Psoas muscle (tissue), 8 donors: ENCODE measurements around the gene HSF2BP. TPM values are rescaled to one million over a fixed set of nuclear protein-coding genes. Genes with fewer than 3 reads are reported as not detected.

Source experiments
- ATAC-seq, 4 donors: fragments of 200-7000 bp; cut with Tn5 transposase; one replicate each; pipeline ENCODE4 v1.9.1; 2020; ENCODE audit warnings: moderate library complexity in 3 of 4, mild to moderate bottlenecking in 2 of 4
- DNase-seq, 2 donors: peaks; one replicate each; pipeline ENCODE4 v3.0.0-alpha.2; 2020
- H3K27ac ChIP-seq: fragments of 200-600 bp; one replicate; pipeline ENCODE4 v1.8.0; 2022
- H3K27me3 ChIP-seq, 3 donors: fragments of 200-600 bp in 1 of 3; one replicate each; pipeline versions ENCODE4 v1.6.1 to v1.8.0; 2013 to 2022; ENCODE audit warnings: low read length in 2 of 3, mild to moderate bottlenecking in 2 of 3, moderate library complexity in 1 of 3; ENCODE audit not compliant: insufficient read depth in 3 of 3
- H3K36me3 ChIP-seq, 2 donors: fragments of 200-600 bp in 1 of 2; one replicate each; pipeline versions ENCODE4 v1.6.1 to v1.8.0; 2013 to 2022; ENCODE audit warnings: low read depth in 1 of 2, mild to moderate bottlenecking in 1 of 2, moderate library complexity in 1 of 2; ENCODE audit not compliant: insufficient read depth in 1 of 2
- H3K4me1 ChIP-seq: fragments of 200-600 bp; one replicate; pipeline ENCODE4 v1.8.0; 2022
- H3K4me3 ChIP-seq: fragments of 200-600 bp; one replicate; pipeline ENCODE4 v1.8.0; 2022; ENCODE audit warnings: mild to moderate bottlenecking
- H3K9me3 ChIP-seq: fragments of 200-600 bp; one replicate; pipeline ENCODE4 v1.8.0; 2022
- CTCF ChIP-seq: fragments of 200-600 bp; IDR thresholded peaks from one replicate; pipeline ENCODE4 v1.8.0; 2022; ENCODE audit warnings: antibody characterized with exemption
- WGBS, 3 donors: extraction: QIAGEN DNeasy Blood & Tissue Kit; methylation state at CpG; one replicate each; pipeline versions ENCODE4 v1.1.6 to v1.1.7; 2013; 5-methylcytosine and 5-hydroxymethylcytosine counted together
- intact Hi-C, 2 donors: fragments of 100-400 bp; cut with DNase I; formaldehyde crosslinking; loops; one replicate each; pipeline versions ENCODE4 v1.11.0 to v1.14.2; 2022
- polyA plus RNA-seq, 3 donors: library from polyadenylated mRNA; stranded (reverse); fragments of 200-250 nt; gene quantifications; one replicate each; pipeline ENCODE4 v1.2.3, GENCODE V29; 2013
- total RNA-seq, 4 donors: library from RNA; stranded (reverse); fragmentation: NEBNext Ultra II Directional in 2 of 4; extraction: Animal tissue kit (Norgen Biotek cat#: 25700) in 2 of 4; gene quantifications; one replicate each; pipeline versions ENCODE4 v1.2.1 to v1.2.4, GENCODE V29; 2021 to 2023
- donor health status: healthy with polysubstance abuse.
- donor health status: DM: no; HTN: no; CAD: no; lungs with moderate emphysema.
- donor health status: Bipolar disorder and iron deficiency.
- donor health status: healthy.
- donor health status: DM: yes; HTN: yes; CAD: no.
- donor health status: DM: no; HTN: no; CAD: no.
- donor health status: DM: no; HTN: no; CAD: no.
- donor health status: DM: yes; HTN: yes; CAD: no.

HSF2BP gene
- total and polyA plus RNA-seq, 7 donors, result 0.16 to 1.7 (median 0.28) TPM; not detected in 1

GRCh38 chr21:43692949-43693348 is 33.7 kb upstream of the HSF2BP start:
- no peaks in the 10 kb centered on the region for H3K9me3 ChIP-seq
- peaks cover 5 to 74% of the 10 kb centered on the region in 2 donors for H3K36me3 ChIP-seq

GRCh38 chr21:43691801-43692200 is 32.5 kb upstream of the HSF2BP start:
- WGBS, 3 donors, result 90 to 96% (median 95%) methylated on average over 10 of the region's 10 CpGs
- H3K36me3 ChIP-seq, result peaks cover 5 to 86% of the 10 kb centered on the region in 2 donors
- no peak overlapping the region for H3K4me3 ChIP-seq
- no peaks in the 10 kb centered on the region for H3K27me3 ChIP-seq
- no peak for TF ChIP-seq CTCF
- intact Hi-C loops, result no loop called here
- no peaks in the 10 kb centered on the region for H3K4me1 ChIP-seq
- ATAC-seq, result no peak
- DNase-seq, result no peak
- no peak overlapping the region for H3K27ac ChIP-seq
- no peaks in the 10 kb centered on the region for H3K9me3 ChIP-seq

More at GRCh38 chr21:43692949-43693348, 33.7 kb upstream of the HSF2BP start:
- intact Hi-C loops, result no loop called here
- no peak for DNase-seq
- Histone ChIP-seq H3K4me3 (no peak overlapping the region), H3K4me1 (no peaks in the 10 kb centered on the region), H3K27me3 (no peaks in the 10 kb centered on the region), H3K27ac (no peak overlapping the region)
- 91 to 97% (median 92%) methylated on average over 8 of the region's 8 CpGs for WGBS, 3 donors
- TF ChIP-seq CTCF, result no peak
- ATAC-seq, result no peak

- DNase-seq (no peak), ATAC-seq (no peak)
- H3K36me3 ChIP-seq, result peaks cover 5 to 92% of the 10 kb centered on the region in 2 donors
- H3K4me3 ChIP-seq, result no peak overlapping the region
- H3K27ac ChIP-seq, result no peak overlapping the region
- no peaks in the 10 kb centered on the region for H3K4me1 ChIP-seq
- TF ChIP-seq CTCF, result no peak
- H3K9me3 ChIP-seq, result no peaks in the 10 kb centered on the region
- 95 to 96% (median 95%) methylated on average over 25 of the region's 25 CpGs for WGBS, 3 donors
- H3K27me3 ChIP-seq, result no peaks in the 10 kb centered on the region
- intact Hi-C loops, result no loop called here
Observed at GRCh38 chr21:43691086-43691795, 32.0 kb upstream of the HSF2BP start.

GRCh38 chr21:43690346-43690745 is 31.1 kb upstream of the HSF2BP start:
- intact Hi-C loops, result no loop called here

More at GRCh38 chr21:43690346-43690745, 31.1 kb upstream of the HSF2BP start:
- Histone ChIP-seq H3K9me3 (no peaks in the 10 kb centered on the region), H3K36me3 (peaks cover 5 to 98% of the 10 kb centered on the region in 2 donors), H3K4me1 (no peaks in the 10 kb centered on the region), H3K27me3 (no peaks in the 10 kb centered on the region), H3K27ac (no peak overlapping the region), H3K4me3 (no peak overlapping the region)
- DNase-seq, result no peak
- no peak for ATAC-seq
- WGBS, 3 donors, result 93 to 97% (median 95%) methylated on average over 7 of the region's 7 CpGs
- no peak for TF ChIP-seq CTCF
